Stimulated activated memory B cell treated with anti-CD40 and anti-IgM and Interleukin-4, amounts not matched to agents 10 μg/mL and 1 μg/mL and 100 μg/mL, for 72 hours (primary cell): ENCODE results near the gene C6orf163.
"Not testable (repeated sequence)": the region's sequence is repeated elsewhere in the genome, so short reads cannot be mapped to it uniquely, and the experiment has no call there.

Source experiments
- ATAC-seq: fragments of 150-1000 bp; cut with Tn5 transposase; 2 replicates; pipeline ENCODE4 v1.10.0; 2021
- H3K27ac Mint-ChIP-seq: one replicate; pipeline ENCODE4 v1.8.0; 2022; ENCODE audit warnings: mild to moderate bottlenecking, mixed read lengths
- H3K27me3 Mint-ChIP-seq: one replicate; pipeline ENCODE4 v1.8.0; 2022; ENCODE audit warnings: mixed read lengths
- H3K36me3 Mint-ChIP-seq: one replicate; pipeline ENCODE4 v1.8.0; 2022; ENCODE audit warnings: mixed read lengths
- H3K4me1 Mint-ChIP-seq: one replicate; pipeline ENCODE4 v1.8.0; 2022; ENCODE audit warnings: mixed read lengths
- H3K4me3 Mint-ChIP-seq: one replicate; pipeline ENCODE4 v1.8.0; 2022; ENCODE audit warnings: mild to moderate bottlenecking, moderate library complexity, mixed read lengths
- H3K9me3 Mint-ChIP-seq: one replicate; pipeline ENCODE4 v1.8.0; 2022; ENCODE audit warnings: mixed read lengths

C6orf163 gene

GRCh38 chr6:87344731-87345130 lies at the start of gene C6orf163:
Gene C6orf163 (plus strand): TSS chr6:87344813. CDS start chr6:87345100, 287 bp downstream.
- no peak within 1 kb of the TSS for H3K4me3 Mint-ChIP-seq
- no peaks in the 10 kb centered on the region for H3K9me3 Mint-ChIP-seq
- no peak within 1 kb of the TSS for H3K27ac Mint-ChIP-seq
- no peak for ATAC-seq
- H3K36me3 Mint-ChIP-seq = peaks cover 25% of the 10 kb centered on the region
- no peaks in the 10 kb centered on the region for H3K27me3 Mint-ChIP-seq
- no peaks in the 10 kb centered on the region for H3K4me1 Mint-ChIP-seq

GRCh38 chr6:87297119-87297518 lies 47.5 kb upstream of the C6orf163 start:
- Mint-ChIP-seq H3K36me3 (no peaks in the 10 kb centered on the region), H3K9me3 (no peaks in the 10 kb centered on the region), H3K4me1 (no peaks in the 10 kb centered on the region), H3K4me3 (no peak overlapping the region), H3K27me3 (peaks cover 45% of the 10 kb centered on the region), H3K27ac (no peak overlapping the region)
- ATAC-seq = no peak

GRCh38 chr6:87301277-87301676 lies 43.3 kb upstream of the C6orf163 start:
- not testable (repeated sequence) for ATAC-seq

GRCh38 chr6:87308970-87309369 lies 35.6 kb upstream of the C6orf163 start:
- Mint-ChIP-seq H3K4me1 (no peaks in the 10 kb centered on the region), H3K27me3 (peaks cover 5% of the 10 kb centered on the region), H3K36me3 (no peaks in the 10 kb centered on the region), H3K4me3 (no peak overlapping the region), H3K27ac (no peak overlapping the region), H3K9me3 (no peaks in the 10 kb centered on the region)
- no peak for ATAC-seq

More at GRCh38 chr6:87301277-87301676, 43.3 kb upstream of the C6orf163 start:
- not testable (repeated sequence) for H3K36me3 Mint-ChIP-seq, H3K27ac Mint-ChIP-seq, H3K9me3 Mint-ChIP-seq, H3K4me3 Mint-ChIP-seq, H3K4me1 Mint-ChIP-seq
- H3K27me3 Mint-ChIP-seq = peaks cover 52% of the 10 kb centered on the region

GRCh38 chr6:87312860-87313259 lies 31.8 kb upstream of the C6orf163 start:
- Mint-ChIP-seq H3K27me3 (peaks cover 11% of the 10 kb centered on the region), H3K27ac (no peak overlapping the region), H3K9me3 (no peaks in the 10 kb centered on the region), H3K4me3 (no peak overlapping the region), H3K36me3 (no peaks in the 10 kb centered on the region), H3K4me1 (no peaks in the 10 kb centered on the region)
- ATAC-seq = no peak

GRCh38 chr6:87315071-87315470 lies 29.5 kb upstream of the C6orf163 start:
- H3K27me3 Mint-ChIP-seq = peaks cover 11% of the 10 kb centered on the region
- no peak for ATAC-seq
- no peaks in the 10 kb centered on the region for H3K9me3 Mint-ChIP-seq
- no peaks in the 10 kb centered on the region for H3K36me3 Mint-ChIP-seq
- no peak overlapping the region for H3K27ac Mint-ChIP-seq
- H3K4me1 Mint-ChIP-seq = no peaks in the 10 kb centered on the region
- H3K4me3 Mint-ChIP-seq = no peak overlapping the region

- Mint-ChIP-seq H3K4me3 (no peak overlapping the region), H3K27me3 (peaks cover 11% of the 10 kb centered on the region), H3K27ac (no peak overlapping the region), H3K9me3 (no peaks in the 10 kb centered on the region), H3K36me3 (no peaks in the 10 kb centered on the region), H3K4me1 (peaks cover 10% of the 10 kb centered on the region)
- no peak for ATAC-seq
Observed at GRCh38 chr6:87319271-87319987, 25.2 kb upstream of the C6orf163 start.

- peak within 1 kb of the TSS; percentile 96 for H3K27ac Mint-ChIP-seq
- peak within 1 kb of the TSS; percentile 99 for H3K4me3 Mint-ChIP-seq
- no peaks in the 10 kb centered on the region for H3K27me3 Mint-ChIP-seq
- peaks cover 8% of the 10 kb centered on the region for H3K36me3 Mint-ChIP-seq
- peaks cover 16% of the 10 kb centered on the region for H3K4me1 Mint-ChIP-seq
- no peaks in the 10 kb centered on the region for H3K9me3 Mint-ChIP-seq
- ATAC-seq = peak; percentile 99
Observed at GRCh38 chr6:87322304-87323212, 22.1 kb upstream of the C6orf163 start, which contains the start of gene SMIM8. Gene SMIM8 (plus strand): TSS chr6:87322588. CDS start chr6:87337032, 14,444 bp downstream.

- peaks cover 18% of the 10 kb centered on the region for H3K4me1 Mint-ChIP-seq
- not testable (repeated sequence) for H3K4me3 Mint-ChIP-seq
Observed at GRCh38 chr6:87323880-87324279, 20.7 kb upstream of the C6orf163 start.

GRCh38 chr6:87330961-87331360 lies 13.7 kb upstream of the C6orf163 start:
- H3K4me1 Mint-ChIP-seq = peaks cover 36% of the 10 kb centered on the region
- peaks cover 3% of the 10 kb centered on the region for H3K9me3 Mint-ChIP-seq
- ATAC-seq = no peak
- H3K27me3 Mint-ChIP-seq = no peaks in the 10 kb centered on the region
- peaks cover 36% of the 10 kb centered on the region for H3K36me3 Mint-ChIP-seq
- no peak overlapping the region for H3K4me3 Mint-ChIP-seq
- no peak overlapping the region for H3K27ac Mint-ChIP-seq

More at GRCh38 chr6:87323880-87324279, 20.7 kb upstream of the C6orf163 start:
- H3K9me3 Mint-ChIP-seq, H3K27ac Mint-ChIP-seq, ATAC-seq, H3K27me3 Mint-ChIP-seq: not testable (repeated sequence)
- H3K36me3 Mint-ChIP-seq = peaks cover 17% of the 10 kb centered on the region

- H3K36me3 Mint-ChIP-seq = peaks cover 34% of the 10 kb centered on the region
- no peaks in the 10 kb centered on the region for H3K27me3 Mint-ChIP-seq
- peaks cover 3% of the 10 kb centered on the region for H3K9me3 Mint-ChIP-seq
- no peak overlapping the region for H3K27ac Mint-ChIP-seq
- peaks cover 33% of the 10 kb centered on the region for H3K4me1 Mint-ChIP-seq
- ATAC-seq = no peak
- H3K4me3 Mint-ChIP-seq = no peak overlapping the region
Observed at GRCh38 chr6:87333033-87333432, 11.6 kb upstream of the C6orf163 start.

GRCh38 chr6:87333591-87334181 lies 10.9 kb upstream of the C6orf163 start:
- H3K9me3 Mint-ChIP-seq = peaks cover 3% of the 10 kb centered on the region
- ATAC-seq = no peak
- H3K36me3 Mint-ChIP-seq = peaks cover 30% of the 10 kb centered on the region
- H3K27ac Mint-ChIP-seq = no peak overlapping the region
- H3K4me1 Mint-ChIP-seq = peaks cover 33% of the 10 kb centered on the region
- H3K4me3 Mint-ChIP-seq = no peak overlapping the region
- H3K27me3 Mint-ChIP-seq = no peaks in the 10 kb centered on the region

GRCh38 chr6:87334683-87335082 lies 9.9 kb upstream of the C6orf163 start:
- H3K27ac Mint-ChIP-seq = no peak overlapping the region
- H3K27me3 Mint-ChIP-seq = no peaks in the 10 kb centered on the region
- peaks cover 26% of the 10 kb centered on the region for H3K4me1 Mint-ChIP-seq
- H3K4me3 Mint-ChIP-seq = no peak overlapping the region
- ATAC-seq = no peak
- H3K36me3 Mint-ChIP-seq = peaks cover 25% of the 10 kb centered on the region
- no peaks in the 10 kb centered on the region for H3K9me3 Mint-ChIP-seq

GRCh38 chr6:87336367-87336766 lies 8.2 kb upstream of the C6orf163 start:
- peaks cover 31% of the 10 kb centered on the region for H3K36me3 Mint-ChIP-seq
- no peak overlapping the region for H3K4me3 Mint-ChIP-seq
- no peaks in the 10 kb centered on the region for H3K9me3 Mint-ChIP-seq
- ATAC-seq = no peak
- H3K27me3 Mint-ChIP-seq = no peaks in the 10 kb centered on the region
- H3K4me1 Mint-ChIP-seq = peaks cover 16% of the 10 kb centered on the region
- H3K27ac Mint-ChIP-seq = no peak overlapping the region

GRCh38 chr6:87340230-87340629 lies 4.4 kb upstream of the C6orf163 start:
- Mint-ChIP-seq H3K27me3 (no peaks in the 10 kb centered on the region), H3K4me1 (no peaks in the 10 kb centered on the region), H3K36me3 (peaks cover 25% of the 10 kb centered on the region), H3K4me3 (no peak overlapping the region), H3K9me3 (no peaks in the 10 kb centered on the region), H3K27ac (no peak overlapping the region)
- no peak for ATAC-seq
